Measurements from ENCODE around the gene KCNAB1.
"Not testable (repeated sequence)": the region's sequence is repeated elsewhere in the genome, so short reads cannot be mapped to it uniquely, and the experiment has no call there.

KCNAB1 gene

GRCh38 chr3:156226676-156227420, 106.5 kb downstream of the KCNAB1 start:
- no peak for DNase-seq

GRCh38 chr3:156227704-156228103, 107.3 kb downstream of the KCNAB1 start:
- no peak for DNase-seq

GRCh38 chr3:156230278-156230900, 110.0 kb downstream of the KCNAB1 start:
- no peak for DNase-seq

GRCh38 chr3:156231221-156231620, 110.8 kb downstream of the KCNAB1 start:
- DNase-seq = not testable (repeated sequence)

- no peak for DNase-seq
Observed at GRCh38 chr3:156233876-156234275, 113.5 kb downstream of the KCNAB1 start.

- DNase-seq = no peak
Observed at GRCh38 chr3:156236556-156237260, 116.3 kb downstream of the KCNAB1 start.

GRCh38 chr3:156240642-156241041, 120.3 kb downstream of the KCNAB1 start:
- DNase-seq = no peak

GRCh38 chr3:156246961-156247725, 126.8 kb downstream of the KCNAB1 start:
- no peak for DNase-seq

- no peak for DNase-seq
Observed at GRCh38 chr3:156250550-156250949, 130.2 kb downstream of the KCNAB1 start.

GRCh38 chr3:156251424-156251823, 131.0 kb downstream of the KCNAB1 start:
- no peak for DNase-seq

GRCh38 chr3:156252656-156253055, 132.3 kb downstream of the KCNAB1 start:
- DNase-seq = no peak

GRCh38 chr3:156253150-156253549, 132.8 kb downstream of the KCNAB1 start:
- no peak for DNase-seq

GRCh38 chr3:156256256-156256655, 135.9 kb downstream of the KCNAB1 start:
- no peak for DNase-seq

- DNase-seq = no peak
Observed at GRCh38 chr3:156256945-156257344, 136.6 kb downstream of the KCNAB1 start.

GRCh38 chr3:156258301-156258700, 137.9 kb downstream of the KCNAB1 start:
- no peak for DNase-seq

- DNase-seq = no peak
Observed at GRCh38 chr3:156259896-156260295, 139.5 kb downstream of the KCNAB1 start.

- no peak for DNase-seq
Observed at GRCh38 chr3:156260331-156260730, 140.0 kb downstream of the KCNAB1 start.

GRCh38 chr3:156264771-156265170, 144.4 kb downstream of the KCNAB1 start:
- no peak for DNase-seq

GRCh38 chr3:156271508-156271907, 151.1 kb downstream of the KCNAB1 start:
- no peak for DNase-seq

GRCh38 chr3:156271995-156272719, 151.8 kb downstream of the KCNAB1 start:
- no peak for DNase-seq

GRCh38 chr3:156273111-156273694, 152.8 kb downstream of the KCNAB1 start:
- DNase-seq = no peak

GRCh38 chr3:156274791-156275190, 154.4 kb downstream of the KCNAB1 start:
- no peak for DNase-seq
